ENCODE data around the gene ABHD11.

The ABHD11 gene

DNA sequence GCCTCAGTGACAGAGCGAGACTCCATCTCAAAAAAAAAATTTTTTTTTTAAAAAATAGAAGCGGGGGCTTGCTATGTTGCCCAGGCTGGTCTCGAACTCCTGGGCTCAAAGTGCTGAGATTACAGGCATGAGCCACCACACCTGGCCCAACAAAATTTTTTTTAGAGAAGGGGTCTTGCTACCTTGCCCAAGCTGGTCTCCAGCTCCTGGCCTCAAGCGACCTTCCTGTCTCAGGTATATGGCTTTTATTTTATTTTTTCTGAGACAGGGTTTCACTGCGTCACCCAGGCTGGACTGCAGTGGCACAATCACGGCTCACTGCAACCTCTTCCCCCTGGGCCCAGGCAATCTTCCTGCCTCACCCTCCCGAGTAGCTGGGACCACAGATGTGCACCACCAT is 1.6 kb upstream of the ABHD11 start:
- H3K4me3 ChIP-seq (ENCODE audit: low read length): no peak overlapping the region
- no peak overlapping the region for H3K27ac ChIP-seq (ENCODE audit: low read depth, low read length)
- no peaks in the 10 kb centered on the region for H3K27me3 ChIP-seq (ENCODE audit: control insufficient read depth, insufficient read depth, low read length)
- peaks cover 17% of the 10 kb centered on the region for H3K36me3 ChIP-seq (ENCODE audit: control insufficient read depth, insufficient read depth, low read length)
- no peak overlapping the region for H3K9ac ChIP-seq (ENCODE audit: low read length)
- peaks cover 5% of the 10 kb centered on the region for H3K4me1 ChIP-seq (ENCODE audit: control insufficient read depth, insufficient read depth, low read length)

DNA sequence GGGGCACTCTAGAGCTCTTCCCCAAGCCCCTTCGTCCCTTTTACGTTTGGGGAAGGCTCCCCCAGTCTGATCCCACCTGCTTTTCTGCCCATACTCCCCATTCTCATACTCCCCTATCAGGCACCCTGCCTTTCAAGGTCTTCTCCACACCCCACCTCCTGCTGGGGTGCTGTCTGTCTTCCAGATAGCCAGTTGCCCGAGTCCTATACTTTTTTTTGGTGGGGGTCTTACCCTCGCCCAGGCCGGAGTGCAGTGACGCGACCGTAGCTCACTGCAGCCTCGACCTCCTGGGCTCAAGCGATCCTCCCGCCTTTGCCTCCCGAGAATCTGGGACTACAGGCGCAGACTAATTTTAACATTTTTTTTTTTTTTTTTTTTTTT is 775 bp upstream of the ABHD11 start:
- peak overlapping the region; percentile 88 for H3K4me3 ChIP-seq (ENCODE audit: low read length)
- H3K27me3 ChIP-seq (ENCODE audit: control insufficient read depth, insufficient read depth, low read length): no peaks in the 10 kb centered on the region
- H3K27ac ChIP-seq (ENCODE audit: low read depth, low read length): peak overlapping the region; percentile 89
- H3K9ac ChIP-seq (ENCODE audit: low read length): peak overlapping the region; percentile 95
- H3K36me3 ChIP-seq (ENCODE audit: control insufficient read depth, insufficient read depth, low read length): peaks cover 17% of the 10 kb centered on the region
- H3K4me1 ChIP-seq (ENCODE audit: control insufficient read depth, insufficient read depth, low read length): peaks cover 5% of the 10 kb centered on the region

DNA sequence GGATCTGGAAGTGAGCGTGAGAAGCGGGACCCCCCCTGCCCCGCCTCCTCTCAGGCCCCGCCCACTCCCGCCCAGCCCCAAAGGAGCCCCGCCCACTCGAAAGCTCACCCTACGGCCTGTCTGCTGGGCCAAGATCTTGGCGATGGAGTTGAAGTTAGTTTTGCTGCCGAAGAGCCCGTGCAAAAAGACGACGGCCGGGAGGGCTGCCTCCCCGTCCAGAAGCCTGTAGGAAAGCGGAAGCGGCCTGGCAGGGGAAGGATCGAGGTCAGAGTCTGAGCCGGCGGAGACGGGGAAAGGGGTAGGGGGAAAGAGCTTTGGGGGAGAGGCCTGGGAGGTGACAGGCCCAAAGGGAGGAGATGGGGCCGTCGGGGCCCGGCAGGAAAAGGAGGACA is 386 bp downstream of the ABHD11 start:
- Histone ChIP-seq H3K27ac (ENCODE audit: low read depth, low read length) (peak overlapping the region; percentile 75), H3K9ac (ENCODE audit: low read length) (peak overlapping the region; percentile 87), H3K4me3 (ENCODE audit: low read length) (peak overlapping the region; percentile 91), H3K27me3 (ENCODE audit: control insufficient read depth, insufficient read depth, low read length) (no peaks in the 10 kb centered on the region), H3K36me3 (ENCODE audit: control insufficient read depth, insufficient read depth, low read length) (peaks cover 17% of the 10 kb centered on the region), H3K4me1 (ENCODE audit: control insufficient read depth, insufficient read depth, low read length) (peaks cover 5% of the 10 kb centered on the region)

DNA sequence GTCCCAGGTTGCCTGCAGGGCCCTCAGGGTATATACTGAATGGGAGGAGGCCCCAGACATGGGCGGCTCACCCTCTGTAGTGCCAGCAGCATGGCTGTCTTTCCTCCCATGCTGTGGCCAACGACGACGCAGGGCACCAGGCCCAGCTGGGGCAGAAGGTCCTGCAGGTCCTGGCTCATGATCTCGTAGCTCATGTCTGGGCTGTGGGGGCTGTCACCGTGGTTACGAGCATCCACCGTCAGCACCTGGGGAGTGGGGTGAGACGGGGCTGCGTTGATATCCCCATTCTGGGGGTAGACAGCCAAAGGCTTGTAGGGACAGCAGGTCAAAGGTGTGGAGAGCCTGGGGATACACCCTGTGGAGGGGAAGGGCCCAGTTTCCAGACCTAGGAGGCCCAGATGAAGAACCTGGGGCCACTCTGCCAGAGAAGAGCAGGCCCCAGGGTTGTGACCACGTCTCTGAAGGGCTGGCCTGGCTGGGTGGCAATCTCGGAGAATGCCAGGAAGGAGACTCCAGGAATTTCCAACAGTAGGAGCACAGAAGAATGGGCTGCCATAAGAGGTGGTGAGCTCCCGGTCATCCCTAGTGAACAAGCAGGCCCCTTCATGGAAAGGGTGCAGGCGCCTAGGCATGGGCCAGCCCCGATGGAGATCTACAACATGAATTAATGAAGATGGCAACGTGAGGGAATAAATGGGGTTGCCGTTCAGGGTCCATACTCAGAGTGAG is 947 bp downstream of the ABHD11 start:
- Histone ChIP-seq H3K9ac (ENCODE audit: low read length) (peak overlapping the region; percentile 16), H3K36me3 (ENCODE audit: control insufficient read depth, insufficient read depth, low read length) (peaks cover 17% of the 10 kb centered on the region), H3K27me3 (ENCODE audit: control insufficient read depth, insufficient read depth, low read length) (no peaks in the 10 kb centered on the region), H3K4me1 (ENCODE audit: control insufficient read depth, insufficient read depth, low read length) (peaks cover 5% of the 10 kb centered on the region), H3K27ac (ENCODE audit: low read depth, low read length) (peak overlapping the region; percentile 75), H3K4me3 (ENCODE audit: low read length) (peak overlapping the region; percentile 91)

DNA sequence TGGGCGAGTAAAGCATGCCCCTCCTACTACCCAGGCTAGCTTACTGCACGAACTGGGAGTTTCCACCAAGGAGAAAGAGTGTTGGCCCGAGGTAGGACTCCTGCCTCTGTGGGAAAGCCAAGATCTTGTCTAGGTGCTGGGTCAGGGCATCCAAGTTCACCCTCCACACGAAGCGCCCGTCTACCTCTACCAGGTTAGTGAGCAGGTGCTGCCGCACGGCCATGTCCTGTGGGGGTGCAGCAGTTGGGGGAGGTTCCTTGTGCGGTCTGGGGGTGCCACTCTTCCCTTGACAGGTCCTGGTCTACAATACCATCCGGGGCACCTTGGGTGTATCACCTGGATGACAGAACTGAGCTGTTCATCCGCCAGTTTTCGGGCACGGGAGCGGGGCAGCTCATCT is 1.7 kb downstream of the ABHD11 start:
- Histone ChIP-seq H3K4me3 (ENCODE audit: low read length) (peak overlapping the region; percentile 44), H3K36me3 (ENCODE audit: control insufficient read depth, insufficient read depth, low read length) (peaks cover 17% of the 10 kb centered on the region), H3K27me3 (ENCODE audit: control insufficient read depth, insufficient read depth, low read length) (no peaks in the 10 kb centered on the region), H3K9ac (ENCODE audit: low read length) (no peak overlapping the region), H3K27ac (ENCODE audit: low read depth, low read length) (no peak overlapping the region), H3K4me1 (ENCODE audit: control insufficient read depth, insufficient read depth, low read length) (peaks cover 5% of the 10 kb centered on the region)

DNA sequence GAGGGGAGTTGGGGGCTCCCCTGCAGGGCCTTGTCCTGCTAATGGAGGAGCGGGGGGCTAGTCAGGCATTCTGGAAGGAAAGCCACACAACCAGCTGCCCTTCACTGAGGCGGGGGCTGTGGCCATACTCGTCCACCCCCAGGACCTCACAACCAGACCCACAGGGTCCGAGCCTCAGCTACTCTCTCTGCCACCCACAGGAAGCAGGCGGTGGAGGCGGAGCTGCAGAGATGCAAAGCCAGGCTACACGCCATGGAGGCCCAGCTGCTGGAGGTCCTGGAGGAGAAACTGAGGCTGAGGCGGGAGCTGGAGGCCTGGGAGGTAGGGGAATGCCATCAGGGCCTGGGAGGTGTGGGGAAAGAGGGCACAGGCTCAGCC is 3.1 kb downstream of the ABHD11 start:
- Histone ChIP-seq H3K9ac (ENCODE audit: low read length) (no peak overlapping the region), H3K4me1 (ENCODE audit: control insufficient read depth, insufficient read depth, low read length) (peaks cover 5% of the 10 kb centered on the region), H3K27ac (ENCODE audit: low read depth, low read length) (no peak overlapping the region), H3K36me3 (ENCODE audit: control insufficient read depth, insufficient read depth, low read length) (peaks cover 17% of the 10 kb centered on the region), H3K4me3 (ENCODE audit: low read length) (peak overlapping the region; percentile 4), H3K27me3 (ENCODE audit: control insufficient read depth, insufficient read depth, low read length) (no peaks in the 10 kb centered on the region)

DNA sequence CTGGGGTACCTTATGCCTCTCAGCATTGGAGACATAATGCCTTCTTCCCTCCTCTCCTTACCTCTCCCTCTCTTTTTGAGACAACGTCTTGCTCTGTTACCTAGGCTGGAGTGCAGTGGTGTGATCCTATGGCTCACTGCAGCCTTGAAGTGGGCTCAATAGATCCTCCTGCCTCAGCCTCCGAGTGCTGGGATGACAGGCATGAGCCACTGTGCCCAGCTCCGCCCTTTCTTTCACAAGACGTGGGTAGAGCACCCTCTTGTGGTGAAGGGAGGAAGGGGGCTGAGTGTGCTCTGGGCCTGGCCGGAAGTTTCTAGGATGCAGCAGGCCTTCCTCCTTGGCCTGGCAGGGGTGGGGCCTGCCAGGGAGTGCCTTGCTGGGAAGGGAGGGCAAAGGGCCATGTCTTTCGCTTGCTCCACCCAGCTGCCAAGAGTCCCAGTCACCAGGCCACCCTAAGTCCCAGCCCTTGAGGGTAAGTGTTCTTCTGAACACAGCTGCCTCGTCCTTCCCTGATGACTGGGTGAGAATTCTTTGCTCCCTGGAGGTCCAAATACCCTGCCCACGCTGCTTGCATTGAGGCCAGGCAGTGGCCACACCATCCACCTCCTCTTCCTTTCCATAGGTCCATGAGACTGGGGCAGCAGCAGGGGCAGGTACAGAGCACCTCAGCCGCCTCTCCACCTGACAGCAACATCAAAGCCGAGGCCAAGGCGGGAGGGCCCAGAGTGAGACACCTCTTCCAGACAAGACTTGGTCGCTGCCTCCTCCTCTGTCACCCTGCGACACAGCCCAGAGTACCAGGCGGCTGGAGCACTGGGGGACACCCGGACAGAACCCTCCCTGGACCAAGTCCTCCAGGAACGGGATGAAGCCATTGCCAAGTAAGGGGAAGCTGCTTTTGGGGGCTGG is 3.7 kb downstream of the ABHD11 start:
- Histone ChIP-seq H3K27me3 (ENCODE audit: control insufficient read depth, insufficient read depth, low read length) (no peaks in the 10 kb centered on the region), H3K27ac (ENCODE audit: low read depth, low read length) (no peak overlapping the region), H3K9ac (ENCODE audit: low read length) (no peak overlapping the region), H3K4me1 (ENCODE audit: control insufficient read depth, insufficient read depth, low read length) (peaks cover 5% of the 10 kb centered on the region), H3K36me3 (ENCODE audit: control insufficient read depth, insufficient read depth, low read length) (peaks cover 17% of the 10 kb centered on the region), H3K4me3 (ENCODE audit: low read length) (no peak overlapping the region)

DNA sequence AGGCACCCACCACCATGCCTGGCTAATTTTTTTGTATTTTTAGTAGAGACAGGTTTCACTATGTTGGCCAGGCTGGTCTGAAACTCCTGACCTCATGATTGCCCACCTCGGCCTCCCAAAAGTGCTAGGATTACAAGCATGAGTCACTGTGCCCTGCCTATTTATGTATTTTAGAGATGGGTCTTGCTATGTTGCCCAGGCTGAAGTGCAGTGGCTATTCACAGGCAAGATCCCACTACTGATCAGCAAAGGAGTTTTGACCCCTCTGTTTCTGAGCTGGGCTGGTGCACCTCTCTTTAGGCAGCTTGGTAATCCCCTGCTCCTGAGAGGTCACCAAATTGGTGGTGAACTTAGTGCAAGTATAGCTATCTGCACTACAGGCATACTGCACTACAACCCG is 6.2 kb downstream of the ABHD11 start:
- Histone ChIP-seq H3K27ac (ENCODE audit: low read depth, low read length) (no peak overlapping the region), H3K9ac (ENCODE audit: low read length) (no peak overlapping the region), H3K27me3 (ENCODE audit: control insufficient read depth, insufficient read depth, low read length) (no peaks in the 10 kb centered on the region), H3K4me3 (ENCODE audit: low read length) (no peak overlapping the region), H3K36me3 (ENCODE audit: control insufficient read depth, insufficient read depth, low read length) (peaks cover 14% of the 10 kb centered on the region), H3K4me1 (ENCODE audit: control insufficient read depth, insufficient read depth, low read length) (peaks cover 2% of the 10 kb centered on the region)

DNA sequence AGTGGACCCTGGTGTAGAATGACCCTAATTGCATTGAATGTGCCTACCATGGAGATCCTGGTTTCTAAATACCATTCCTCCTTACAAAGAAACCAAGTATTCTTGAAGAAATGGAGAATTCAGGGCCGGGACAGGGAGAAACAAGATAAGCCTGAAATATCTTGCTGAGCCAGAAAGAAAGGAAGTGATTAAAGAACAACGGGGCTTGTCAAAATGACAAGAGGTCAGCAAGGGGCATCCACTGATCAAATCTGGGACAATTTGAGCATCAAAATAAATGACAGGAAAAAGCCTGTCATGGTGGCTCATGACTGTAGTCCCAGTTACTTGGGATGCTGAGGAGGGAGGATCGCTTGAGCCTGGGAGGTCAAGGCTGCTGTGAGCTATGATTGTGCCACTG is 8.1 kb downstream of the ABHD11 start:
- H3K4me3 ChIP-seq (ENCODE audit: low read length): no peak overlapping the region
- no peaks in the 10 kb centered on the region for H3K36me3 ChIP-seq (ENCODE audit: control insufficient read depth, insufficient read depth, low read length)
- no peak overlapping the region for H3K27ac ChIP-seq (ENCODE audit: low read depth, low read length)

DNA sequence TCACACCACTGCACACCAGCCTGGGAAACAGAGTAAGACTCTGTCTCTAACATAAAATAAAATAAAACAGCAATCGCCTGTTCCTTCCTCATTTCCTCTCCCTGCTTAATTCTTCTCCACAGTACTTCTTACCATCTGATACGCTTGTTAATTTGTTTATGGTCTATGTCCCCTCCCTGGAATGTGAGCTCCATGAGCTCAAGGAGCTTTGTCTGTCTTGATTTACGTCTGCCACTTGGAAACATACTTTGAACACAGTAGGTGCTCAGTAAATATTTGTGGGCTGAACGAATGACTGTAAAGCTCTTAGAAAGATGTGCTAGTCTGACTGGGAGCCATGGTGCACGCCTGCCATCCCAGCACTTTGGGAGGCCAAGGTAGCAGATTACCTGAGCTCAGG is 10.1 kb downstream of the ABHD11 start:
- Histone ChIP-seq H3K4me3 (ENCODE audit: low read length) (no peak overlapping the region), H3K4me1 (ENCODE audit: control insufficient read depth, insufficient read depth, low read length) (no peaks in the 10 kb centered on the region)

More for the DNA sequence above, 8.1 kb downstream of the ABHD11 start:
- no peaks in the 10 kb centered on the region for H3K4me1 ChIP-seq (ENCODE audit: control insufficient read depth, insufficient read depth, low read length)
- H3K9ac ChIP-seq (ENCODE audit: low read length): no peak overlapping the region
- no peaks in the 10 kb centered on the region for H3K27me3 ChIP-seq (ENCODE audit: control insufficient read depth, insufficient read depth, low read length)

DNA sequence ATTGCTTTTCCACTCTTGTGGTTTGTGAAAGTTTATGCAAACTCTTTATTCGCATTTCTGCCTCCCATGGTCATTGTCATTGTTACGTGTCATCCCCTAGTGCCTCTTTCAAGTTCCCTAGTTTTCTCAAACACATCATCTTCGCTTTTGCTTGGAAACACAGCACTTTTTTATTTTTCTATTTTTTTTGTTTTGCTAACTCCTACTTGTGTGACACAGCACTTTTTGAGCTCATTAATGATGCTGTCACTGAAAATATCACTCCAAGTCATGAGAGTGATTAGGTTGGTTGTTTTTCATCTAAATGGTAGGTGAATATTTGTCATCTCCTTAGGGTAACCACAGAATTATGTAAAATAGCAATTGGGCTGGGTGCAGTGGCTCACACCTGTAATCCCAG is 10.7 kb downstream of the ABHD11 start:
- Histone ChIP-seq H3K9ac (ENCODE audit: low read length) (no peak overlapping the region), H3K27ac (ENCODE audit: low read depth, low read length) (no peak overlapping the region), H3K4me1 (ENCODE audit: control insufficient read depth, insufficient read depth, low read length) (no peaks in the 10 kb centered on the region), H3K4me3 (ENCODE audit: low read length) (no peak overlapping the region), H3K36me3 (ENCODE audit: control insufficient read depth, insufficient read depth, low read length) (no peaks in the 10 kb centered on the region), H3K27me3 (ENCODE audit: control insufficient read depth, insufficient read depth, low read length) (no peaks in the 10 kb centered on the region)

More for the DNA sequence above, 10.1 kb downstream of the ABHD11 start:
- no peak overlapping the region for H3K27ac ChIP-seq (ENCODE audit: low read depth, low read length)
- H3K27me3 ChIP-seq (ENCODE audit: control insufficient read depth, insufficient read depth, low read length): no peaks in the 10 kb centered on the region
- H3K9ac ChIP-seq (ENCODE audit: low read length): no peak overlapping the region
- no peaks in the 10 kb centered on the region for H3K36me3 ChIP-seq (ENCODE audit: control insufficient read depth, insufficient read depth, low read length)

DNA sequence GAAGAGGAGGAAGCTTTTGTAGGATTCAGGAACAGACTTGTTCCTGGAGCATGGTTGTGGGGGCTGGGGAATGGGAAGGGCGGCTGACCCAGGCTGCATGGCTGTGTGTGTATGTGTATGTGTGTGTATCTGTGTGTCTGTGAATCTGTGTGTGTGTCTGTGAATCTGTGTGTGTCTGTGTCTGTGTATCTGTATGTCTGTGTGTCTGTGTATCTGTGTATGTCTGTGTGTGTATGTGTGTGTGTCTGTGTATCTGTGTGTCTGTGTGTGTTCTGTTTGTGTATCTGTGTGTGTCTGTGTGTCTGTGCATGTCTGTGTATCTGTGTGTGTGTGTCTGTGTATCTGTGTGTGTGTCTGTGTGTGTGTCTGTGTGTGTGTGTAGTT is 12.5 kb downstream of the ABHD11 start:
- H3K36me3 ChIP-seq (ENCODE audit: control insufficient read depth, insufficient read depth, low read length): no peaks in the 10 kb centered on the region
- H3K4me3 ChIP-seq (ENCODE audit: low read length): no peak overlapping the region
- no peaks in the 10 kb centered on the region for H3K27me3 ChIP-seq (ENCODE audit: control insufficient read depth, insufficient read depth, low read length)
- peaks cover 4% of the 10 kb centered on the region for H3K4me1 ChIP-seq (ENCODE audit: control insufficient read depth, insufficient read depth, low read length)
- no peak overlapping the region for H3K9ac ChIP-seq (ENCODE audit: low read length)
- H3K27ac ChIP-seq (ENCODE audit: low read depth, low read length): no peak overlapping the region

Measured in rectal smooth muscle tissue (tissue), 1 donor.